Activated naive CD8-positive, alpha-beta T cell treated with anti-CD3 and anti-CD28 coated beads, Interleukin-2, amount 50 U/mL, for 24 hours (primary cell): Measurements from ENCODE around the gene CAPN2.

Experiments
- ATAC-seq: fragments of 150-1000 bp; cut with Tn5 transposase; one replicate; pipeline ENCODE4 v1.10.0; 2021
- DNase-seq: peaks from one replicate; pipeline ENCODE4 v3.0.0; 2021
- H3K27ac Mint-ChIP-seq: one replicate; pipeline ENCODE4 v1.8.0; 2021; ENCODE audit warnings: mild to moderate bottlenecking, mixed read lengths
- H3K27me3 Mint-ChIP-seq: one replicate; pipeline ENCODE4 v1.8.0; 2021; ENCODE audit warnings: mixed read lengths
- H3K36me3 Mint-ChIP-seq: one replicate; pipeline ENCODE4 v1.8.0; 2021; ENCODE audit warnings: low read depth, mixed read lengths
- H3K4me1 Mint-ChIP-seq: one replicate; pipeline ENCODE4 v1.8.0; 2021; ENCODE audit warnings: mixed read lengths
- H3K4me3 Mint-ChIP-seq: one replicate; pipeline ENCODE4 v1.8.0; 2021; ENCODE audit warnings: mild to moderate bottlenecking, moderate library complexity, mixed read lengths
- H3K9me3 Mint-ChIP-seq: one replicate; pipeline ENCODE4 v1.8.0; 2021; ENCODE audit warnings: mixed read lengths

Gene CAPN2

DNA sequence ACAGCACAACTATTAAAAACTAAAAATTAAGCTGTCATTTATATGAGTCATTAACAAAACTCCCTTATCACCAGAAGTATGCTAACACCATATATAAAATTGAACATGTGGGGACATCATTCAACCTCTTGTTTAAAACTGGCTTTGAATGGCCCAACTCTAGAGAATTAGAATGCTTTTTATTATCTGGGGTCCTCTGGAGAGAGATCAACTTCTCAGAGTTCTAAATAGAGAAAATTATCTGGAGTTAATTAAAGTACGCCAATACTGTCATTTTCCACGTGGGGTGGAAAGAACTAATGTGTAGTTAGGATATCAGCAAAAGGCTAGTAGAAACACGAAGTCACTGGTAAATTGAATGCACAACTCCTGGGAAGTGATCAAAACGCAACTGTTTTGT is 21.2 kb upstream of the CAPN2 start:
- H3K9me3 Mint-ChIP-seq: peaks cover 4% of the 10 kb centered on the region
- no peaks in the 10 kb centered on the region for H3K36me3 Mint-ChIP-seq
- no peak overlapping the region for H3K27ac Mint-ChIP-seq
- ATAC-seq: no peak
- peaks cover 7% of the 10 kb centered on the region for H3K27me3 Mint-ChIP-seq
- no peak overlapping the region for H3K4me3 Mint-ChIP-seq
- H3K4me1 Mint-ChIP-seq: no peaks in the 10 kb centered on the region
- DNase-seq: no peak

DNA sequence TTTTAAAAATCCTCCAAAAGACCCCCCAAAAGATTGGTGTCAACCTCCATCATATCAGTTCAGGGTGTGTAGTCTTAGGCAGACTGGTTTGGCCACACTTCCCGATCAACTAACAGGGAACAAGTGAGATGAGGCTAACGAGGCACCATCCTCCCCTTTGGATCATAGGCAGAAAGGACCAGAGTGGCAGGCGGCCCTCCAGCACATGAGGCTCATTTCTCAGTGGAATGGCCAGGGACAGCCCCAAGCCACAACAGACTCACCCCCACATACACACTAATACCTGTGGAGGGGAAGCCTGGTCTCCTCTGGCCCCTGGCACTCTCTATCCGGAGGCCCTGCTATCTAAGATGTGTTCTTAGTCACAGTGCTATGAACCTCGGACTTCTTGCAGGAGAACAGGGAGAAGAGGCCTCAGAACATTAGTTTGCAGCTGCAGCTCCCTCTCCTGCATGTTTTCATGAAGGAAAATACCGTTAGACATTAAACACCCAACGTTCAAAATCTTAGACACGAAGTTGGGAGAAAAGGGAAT is 17.3 kb upstream of the CAPN2 start:
- no peak for DNase-seq
- no peaks in the 10 kb centered on the region for H3K27me3 Mint-ChIP-seq
- H3K9me3 Mint-ChIP-seq: no peaks in the 10 kb centered on the region
- ATAC-seq: peak; percentile 12
- no peaks in the 10 kb centered on the region for H3K36me3 Mint-ChIP-seq
- H3K27ac Mint-ChIP-seq: no peak overlapping the region
- H3K4me3 Mint-ChIP-seq: no peak overlapping the region
- peaks cover 16% of the 10 kb centered on the region for H3K4me1 Mint-ChIP-seq

DNA sequence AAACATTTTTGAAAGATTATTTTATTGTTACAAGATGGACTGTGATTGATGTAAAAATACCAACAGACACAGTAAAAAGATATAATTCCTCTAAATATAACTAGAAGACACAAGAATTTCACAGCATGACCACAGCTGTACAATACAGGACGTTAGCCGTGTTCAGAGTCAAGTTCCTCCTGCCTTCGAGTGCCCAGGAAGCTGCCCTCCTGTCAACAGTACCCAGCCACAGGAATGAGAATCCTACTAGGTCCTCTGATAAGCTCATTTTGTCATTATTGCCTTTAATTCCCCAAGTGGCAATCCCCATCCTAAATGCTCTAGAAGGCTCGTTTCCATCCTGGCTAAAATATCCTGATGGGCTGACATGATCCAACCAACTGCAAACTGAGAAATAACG is 16.4 kb upstream of the CAPN2 start:
- ATAC-seq (no peak), DNase-seq (no peak)
- Mint-ChIP-seq H3K4me1 (peaks cover 24% of the 10 kb centered on the region), H3K27ac (no peak overlapping the region), H3K36me3 (no peaks in the 10 kb centered on the region), H3K27me3 (no peaks in the 10 kb centered on the region), H3K9me3 (no peaks in the 10 kb centered on the region), H3K4me3 (no peak overlapping the region)

DNA sequence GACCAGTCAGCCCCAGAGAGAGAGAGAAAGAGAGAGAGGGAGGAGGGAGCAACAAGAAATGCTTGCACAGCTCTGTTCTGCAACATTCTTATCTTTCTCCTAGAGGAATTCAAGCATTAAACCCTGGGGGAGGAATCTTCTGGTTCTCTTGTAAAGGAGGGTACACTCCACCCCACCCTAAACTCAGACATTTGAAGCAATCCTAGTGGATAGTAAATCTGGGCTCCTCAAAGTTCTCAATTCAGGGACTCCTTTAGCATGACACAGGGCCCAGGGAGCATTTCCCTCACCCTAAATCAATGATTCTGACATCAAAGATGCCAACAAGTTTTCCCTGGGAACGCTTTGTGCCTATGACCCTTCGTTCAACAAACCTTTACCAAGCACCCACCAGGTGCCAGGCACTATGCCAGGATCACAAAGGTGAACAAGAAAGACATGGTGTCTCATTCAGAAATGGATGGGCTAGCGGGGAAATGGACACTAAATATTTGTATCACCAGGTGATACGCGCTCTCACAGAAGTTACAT is 11.9 kb upstream of the CAPN2 start:
- H3K36me3 Mint-ChIP-seq: no peaks in the 10 kb centered on the region
- peaks cover 2% of the 10 kb centered on the region for H3K27me3 Mint-ChIP-seq
- ATAC-seq (no peak), DNase-seq (no peak)
- peaks cover 65% of the 10 kb centered on the region for H3K4me1 Mint-ChIP-seq
- no peaks in the 10 kb centered on the region for H3K9me3 Mint-ChIP-seq
- peak overlapping the region; percentile 89 for H3K27ac Mint-ChIP-seq
- H3K4me3 Mint-ChIP-seq: peak overlapping the region; percentile 17

DNA sequence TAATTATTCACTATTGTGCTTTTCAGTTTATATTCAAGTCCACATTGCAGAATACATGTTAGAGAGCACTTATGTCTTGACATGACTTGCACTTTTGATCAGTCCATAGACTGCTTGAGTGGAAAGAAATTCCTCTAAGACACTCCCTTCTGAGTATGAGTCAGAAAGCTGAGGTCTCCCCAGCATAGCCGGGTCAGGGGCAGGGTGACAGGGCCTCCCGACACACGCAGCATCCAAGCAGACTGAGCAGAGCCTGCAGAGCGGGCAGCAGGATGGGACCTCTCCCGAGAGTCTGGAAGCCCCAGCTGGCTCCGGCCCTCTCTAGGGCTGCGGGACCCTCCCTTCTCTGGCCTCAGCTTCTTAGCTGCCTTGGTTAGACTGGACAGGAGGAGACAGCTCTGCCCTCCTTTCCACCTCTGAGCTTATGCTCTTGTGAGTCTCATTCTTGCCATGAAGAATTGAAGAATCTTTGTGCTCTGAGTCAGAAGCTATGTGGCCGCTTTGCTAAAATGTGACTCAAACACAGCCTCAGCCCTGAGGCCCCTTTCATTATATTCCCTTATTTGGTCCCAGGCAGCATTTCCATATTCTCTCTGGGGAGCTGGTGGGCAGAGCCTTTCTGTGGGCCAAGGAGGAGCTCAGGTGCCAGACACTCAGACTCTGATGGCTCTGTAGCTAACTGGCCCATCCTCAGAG is 11.2 kb upstream of the CAPN2 start:
- H3K36me3 Mint-ChIP-seq: no peaks in the 10 kb centered on the region
- no peaks in the 10 kb centered on the region for H3K9me3 Mint-ChIP-seq
- peak overlapping the region; percentile 17 for H3K4me3 Mint-ChIP-seq
- H3K27ac Mint-ChIP-seq: peak overlapping the region; percentile 89
- ATAC-seq: peak; percentile 77
- peaks cover 2% of the 10 kb centered on the region for H3K27me3 Mint-ChIP-seq
- H3K4me1 Mint-ChIP-seq: peaks cover 65% of the 10 kb centered on the region
- peak; percentile 51 for DNase-seq

DNA sequence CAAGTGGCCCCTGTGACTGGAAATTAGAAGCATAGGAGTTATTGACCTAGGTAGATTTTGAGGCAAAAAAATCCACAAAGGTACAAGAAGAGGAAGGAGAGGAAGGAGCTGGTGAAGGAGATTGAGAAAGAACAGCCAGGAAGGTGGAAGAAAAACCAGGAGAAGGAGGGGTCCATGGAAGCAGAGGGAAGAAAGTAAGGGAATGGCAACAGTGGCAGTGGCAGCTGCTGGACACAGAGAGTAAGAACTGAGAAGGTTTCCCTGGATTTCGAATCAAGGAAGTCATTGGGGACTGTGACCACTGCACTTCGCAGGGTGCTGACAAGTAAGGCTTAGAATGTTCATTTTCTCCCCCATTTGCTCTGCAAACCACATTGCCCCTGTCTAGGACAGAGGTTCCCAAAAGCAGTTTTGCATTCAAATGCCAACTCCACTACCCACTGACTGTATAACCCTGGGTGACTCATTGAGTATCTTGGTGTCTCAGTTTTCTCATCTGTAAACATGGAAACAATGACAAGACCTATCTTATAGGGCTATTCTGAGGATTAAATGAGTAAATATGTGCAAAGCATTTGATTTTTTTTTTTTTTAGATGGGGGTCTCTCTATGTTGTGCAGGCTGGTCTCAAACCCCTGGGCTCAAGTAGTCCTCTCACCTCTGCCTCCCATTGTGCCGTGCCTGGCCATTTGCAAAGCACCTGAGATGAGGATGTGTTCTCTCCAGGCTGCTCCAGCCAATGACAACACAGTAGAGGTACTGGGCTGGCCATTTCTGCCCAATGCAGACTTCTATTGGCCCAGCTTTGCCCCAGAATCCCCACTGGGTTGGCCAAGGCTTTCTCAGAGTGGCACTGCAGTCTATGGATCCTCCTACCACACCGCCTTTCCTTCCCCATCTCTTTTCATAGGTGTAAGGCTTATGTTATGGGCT is 9.3 kb upstream of the CAPN2 start:
- Mint-ChIP-seq H3K27me3 (peaks cover 2% of the 10 kb centered on the region), H3K4me3 (peak overlapping the region; percentile 25), H3K27ac (peak overlapping the region; percentile 83), H3K4me1 (peaks cover 73% of the 10 kb centered on the region), H3K36me3 (no peaks in the 10 kb centered on the region), H3K9me3 (no peaks in the 10 kb centered on the region)
- ATAC-seq (peak; percentile 75), DNase-seq (peak; percentile 34)

DNA sequence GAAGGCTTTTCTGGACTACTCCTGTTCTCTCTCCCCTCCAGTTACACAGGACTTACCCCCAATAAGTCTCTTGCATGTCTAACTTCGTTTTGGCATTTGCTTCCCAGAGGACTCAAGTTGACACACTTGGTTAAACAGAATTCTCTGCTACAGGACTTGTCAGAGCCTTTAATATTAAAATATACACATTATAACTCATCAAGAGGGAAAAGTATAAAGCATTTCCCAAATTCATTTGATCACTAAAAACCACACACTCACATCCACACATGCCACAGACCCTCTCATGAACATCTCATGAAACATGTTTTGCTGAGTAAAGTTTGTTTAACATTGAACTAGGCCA is 8.7 kb upstream of the CAPN2 start:
- ATAC-seq (no peak), DNase-seq (no peak)
- Mint-ChIP-seq H3K4me3 (no peak overlapping the region), H3K36me3 (no peaks in the 10 kb centered on the region), H3K27me3 (peaks cover 2% of the 10 kb centered on the region), H3K4me1 (peaks cover 68% of the 10 kb centered on the region), H3K27ac (peak overlapping the region; percentile 83), H3K9me3 (no peaks in the 10 kb centered on the region)

DNA sequence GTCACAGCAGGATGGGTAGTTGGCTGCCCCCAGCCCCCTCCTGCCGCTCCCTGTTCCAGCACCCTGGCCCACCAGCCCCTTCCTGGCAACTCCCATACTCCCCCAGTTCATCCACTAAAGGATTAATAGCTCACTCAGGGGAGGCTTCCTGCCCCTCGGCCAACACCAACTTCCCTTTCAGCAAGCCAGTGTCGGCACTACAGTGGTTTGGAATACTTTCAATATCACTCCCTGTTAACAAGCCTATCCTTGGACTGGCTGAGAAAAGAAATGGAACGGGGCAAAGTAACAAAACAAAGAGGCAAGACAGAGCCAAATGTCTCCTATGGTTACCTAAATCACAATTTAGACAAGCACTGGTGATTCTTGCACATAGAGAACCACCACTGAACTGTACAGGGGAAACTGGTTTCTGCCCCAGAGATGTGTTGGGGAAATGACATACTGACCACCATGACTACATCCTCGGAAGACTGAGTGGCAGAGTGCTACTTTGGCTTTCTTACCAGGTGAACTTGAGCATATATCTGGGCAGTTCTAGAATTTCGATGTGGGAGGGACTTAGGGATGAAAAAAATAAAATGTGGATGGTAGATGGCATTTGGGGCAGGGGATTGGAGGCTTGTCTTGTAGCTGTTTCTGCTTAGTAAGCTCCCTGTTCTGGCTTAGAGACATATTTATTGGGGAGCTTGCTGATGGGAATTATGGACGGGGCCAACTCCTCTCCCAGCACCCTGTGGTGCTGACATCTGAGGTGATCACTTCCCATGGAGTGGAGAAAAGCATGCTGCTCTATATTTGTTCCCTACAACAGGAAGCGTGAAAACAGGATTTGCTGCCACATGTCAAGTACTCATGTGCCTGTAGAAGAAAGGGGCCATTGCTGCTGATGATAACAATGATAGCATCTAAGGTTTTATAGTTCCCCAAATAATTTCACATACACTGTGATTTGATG is 7.1 kb upstream of the CAPN2 start:
- DNase-seq (no peak), ATAC-seq (no peak)
- Mint-ChIP-seq H3K36me3 (no peaks in the 10 kb centered on the region), H3K4me1 (peaks cover 59% of the 10 kb centered on the region), H3K27me3 (peaks cover 2% of the 10 kb centered on the region), H3K27ac (no peak overlapping the region), H3K9me3 (no peaks in the 10 kb centered on the region), H3K4me3 (no peak overlapping the region)

DNA sequence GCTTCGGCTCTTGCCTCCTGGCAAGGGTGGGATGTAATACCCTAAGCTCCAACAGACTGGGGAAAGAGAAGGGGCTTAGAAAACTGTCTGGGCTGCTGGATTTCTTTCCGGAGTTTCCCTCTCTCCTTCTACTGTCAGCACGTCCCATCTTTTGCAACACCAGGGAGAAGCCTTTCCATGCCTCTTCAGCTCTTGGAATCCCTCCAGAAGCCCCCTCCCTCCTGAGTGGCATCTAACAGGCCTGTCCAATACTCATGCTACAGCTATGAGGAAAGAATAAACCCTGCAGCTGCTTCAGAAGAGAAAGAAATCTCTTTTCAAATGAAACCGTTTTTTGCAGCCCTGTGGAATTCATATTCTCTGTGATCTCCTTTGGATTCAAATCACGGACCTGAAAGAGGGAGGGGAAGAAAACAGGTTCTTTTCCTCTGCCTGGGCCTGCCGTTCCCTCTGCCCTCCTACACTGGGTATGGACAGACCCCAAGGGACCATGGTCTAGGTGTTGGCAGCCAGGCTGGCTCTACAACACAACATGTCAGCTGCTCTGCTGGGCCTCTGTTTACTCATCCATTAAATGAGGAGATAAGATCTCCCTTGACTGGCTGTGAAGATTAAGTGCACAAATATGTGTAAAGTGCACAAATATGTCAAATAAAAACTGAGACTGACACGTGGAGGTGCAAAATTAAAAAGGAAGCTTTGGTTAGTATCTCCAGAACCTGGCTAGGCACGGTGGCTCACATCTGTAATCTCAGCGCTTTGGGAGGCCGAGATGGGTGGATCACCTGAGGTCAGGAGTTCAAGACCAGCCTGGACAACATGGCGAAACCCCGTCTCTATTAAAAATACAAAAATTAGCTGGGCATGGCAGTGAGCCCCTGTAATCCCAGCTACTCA is 6.0 kb upstream of the CAPN2 start:
- Mint-ChIP-seq H3K4me3 (no peak overlapping the region), H3K27me3 (peaks cover 2% of the 10 kb centered on the region), H3K4me1 (peaks cover 55% of the 10 kb centered on the region), H3K36me3 (no peaks in the 10 kb centered on the region), H3K27ac (no peak overlapping the region), H3K9me3 (no peaks in the 10 kb centered on the region)
- no peak for ATAC-seq
- no peak for DNase-seq

DNA sequence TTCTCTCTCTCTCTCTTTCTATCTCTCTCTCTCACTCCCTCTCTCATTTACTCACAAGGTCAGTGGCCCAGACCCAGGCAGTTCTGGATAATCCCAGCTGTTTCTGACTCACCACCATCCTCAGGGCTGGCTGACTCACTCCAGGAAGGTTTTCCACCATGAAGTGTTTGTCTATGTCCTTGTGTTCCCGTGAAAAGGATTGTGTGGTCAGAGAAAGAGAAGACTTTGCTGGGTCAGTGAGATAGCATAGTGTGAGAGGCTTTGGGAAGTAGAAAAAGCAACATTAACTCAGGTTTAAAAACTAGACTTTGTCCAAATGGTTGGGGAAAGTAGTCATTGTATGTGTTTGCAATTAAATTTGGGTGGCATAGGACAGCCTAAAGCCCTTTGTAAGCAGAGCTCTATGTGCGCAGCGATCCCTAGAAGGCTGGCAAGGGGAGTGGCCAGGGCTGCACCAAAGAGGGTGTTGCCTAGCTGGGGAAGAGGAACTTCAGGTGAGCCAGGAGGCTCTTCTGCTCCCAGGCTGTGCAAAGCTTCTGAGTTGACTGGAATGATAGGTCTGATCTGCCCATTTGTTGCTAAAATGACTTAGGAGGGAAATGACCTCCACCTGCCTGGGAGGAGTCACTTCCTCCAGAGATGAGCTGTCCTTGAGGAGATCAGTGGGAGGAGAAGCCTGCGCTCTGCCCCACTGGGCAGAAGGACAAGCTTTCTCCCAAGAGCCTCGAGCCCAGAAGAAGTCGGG is 4.9 kb upstream of the CAPN2 start:
- ATAC-seq (no peak), DNase-seq (no peak)
- no peak overlapping the region for H3K27ac Mint-ChIP-seq
- H3K4me1 Mint-ChIP-seq: peaks cover 52% of the 10 kb centered on the region
- no peak overlapping the region for H3K4me3 Mint-ChIP-seq
- H3K9me3 Mint-ChIP-seq: no peaks in the 10 kb centered on the region
- H3K27me3 Mint-ChIP-seq: peaks cover 2% of the 10 kb centered on the region
- no peaks in the 10 kb centered on the region for H3K36me3 Mint-ChIP-seq

DNA sequence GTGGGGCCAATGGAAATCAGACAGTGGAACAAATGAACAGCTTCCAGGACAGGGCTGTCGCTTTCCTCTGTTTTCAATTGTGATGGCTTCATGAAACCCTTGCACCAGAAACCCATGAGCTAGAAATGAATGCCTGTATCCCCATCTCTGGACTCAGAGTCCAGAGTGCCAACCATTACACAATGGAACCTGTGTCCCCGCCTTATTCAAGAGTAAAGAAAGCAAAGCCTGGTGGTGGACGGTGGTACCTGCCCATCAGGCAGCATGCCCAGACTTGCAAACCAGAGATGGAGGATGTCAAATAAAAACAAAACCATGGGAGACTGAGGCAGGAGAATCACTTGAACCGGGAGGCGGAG is 4.4 kb upstream of the CAPN2 start:
- Mint-ChIP-seq H3K9me3 (no peaks in the 10 kb centered on the region), H3K36me3 (no peaks in the 10 kb centered on the region), H3K27me3 (peaks cover 2% of the 10 kb centered on the region), H3K4me3 (no peak overlapping the region), H3K27ac (no peak overlapping the region), H3K4me1 (peaks cover 48% of the 10 kb centered on the region)
- ATAC-seq: no peak
- no peak for DNase-seq

DNA sequence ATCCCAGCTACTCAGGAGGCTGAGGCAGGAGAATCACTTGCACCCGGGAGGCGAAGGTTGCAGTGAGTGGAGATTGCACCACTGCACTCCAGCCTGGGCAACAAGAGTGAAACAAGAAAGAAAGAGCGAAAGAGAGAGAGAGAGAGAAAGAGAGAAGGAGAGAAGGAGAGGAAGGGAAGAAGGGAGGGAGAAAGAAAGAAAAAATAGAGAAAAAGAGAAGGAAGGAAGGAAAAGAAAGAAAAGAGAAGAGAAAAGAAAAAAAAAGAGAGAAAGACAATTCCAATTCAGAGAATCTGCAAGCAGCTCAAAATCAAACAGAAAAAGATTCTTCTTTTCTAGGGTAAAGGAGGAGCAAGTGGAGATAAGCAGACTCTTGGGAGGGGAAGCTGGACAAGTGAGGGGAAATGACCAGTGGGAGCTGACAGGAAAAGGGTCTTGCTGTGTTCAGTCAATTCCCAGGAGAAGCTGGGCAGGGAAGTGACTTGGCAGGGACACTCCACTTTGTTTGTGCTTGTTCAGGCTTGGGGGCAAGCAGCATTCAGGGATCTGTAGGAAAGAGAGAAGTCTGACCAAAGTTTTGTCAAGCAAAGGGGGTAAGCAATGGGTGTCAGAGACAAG is 3.6 kb upstream of the CAPN2 start:
- H3K36me3 Mint-ChIP-seq: no peaks in the 10 kb centered on the region
- H3K27ac Mint-ChIP-seq: no peak overlapping the region
- peaks cover 2% of the 10 kb centered on the region for H3K27me3 Mint-ChIP-seq
- DNase-seq (no peak), ATAC-seq (no peak)
- no peak overlapping the region for H3K4me3 Mint-ChIP-seq
- H3K9me3 Mint-ChIP-seq: no peaks in the 10 kb centered on the region
- H3K4me1 Mint-ChIP-seq: peaks cover 48% of the 10 kb centered on the region
